Erythroblast (primary cell): ENCODE data around the gene MACROD2.

Experiments
- GATA1 ChIP-seq: IDR thresholded peaks from 2 replicates; pipeline ENCODE4 v1.6.1; 2011; ENCODE audit warnings: low read depth, mild to moderate bottlenecking, control low read depth, low read length, moderate library complexity
- POLR2A ChIP-seq: IDR thresholded peaks from 2 replicates; pipeline ENCODE4 v1.6.1; 2011; ENCODE audit warnings: mild to moderate bottlenecking, low read length

- TF ChIP-seq POLR2A (no peak), GATA1 (no peak)
Measured at GRCh38 chr20:15705975-15706374, 1710.7 kb downstream of the MACROD2 start.
